RPMI7951 (cell line): ENCODE measurements around the gene TRMU. TPM values are rescaled to one million over a fixed set of nuclear protein-coding genes. Genes with fewer than 3 reads are reported as not detected.

Source experiments
- total RNA-seq: library from RNA; depleted of rRNA; stranded (reverse); fragments of >200 nt; shearing (Covaris generic); gene quantifications from 2 replicates; pipeline ENCODE4 v1.2.3, GENCODE V29; 2014; rRNA removed

The TRMU gene
- total RNA-seq, 1 experiment from 2014 or later, result 30.3 TPM

Other genes starting within 250 kb of the TRMU start
- gene PPARA, start 185.2 kb upstream of the TRMU start, total RNA-seq, result 8.7 and 16.7 TPM in 2 replicates
- gene CDPF1, start 85.4 kb upstream of the TRMU start, total RNA-seq, result 2.4 and 5.3 TPM in 2 replicates
- under 0.01 TPM in 1 of 2 replicates, not detected in the other for gene PKDREJ, start 72.4 kb upstream of the TRMU start, total RNA-seq
- gene TTC38, start 67.7 kb upstream of the TRMU start, total RNA-seq, result 30.3 and 34.4 TPM in 2 replicates
- gene GTSE1, start 38.8 kb upstream of the TRMU start, total RNA-seq, result 21.5 and 23.2 TPM in 2 replicates
- 2.1 and 3.0 TPM in 2 replicates for gene CELSR1, start 201.9 kb downstream of the TRMU start, total RNA-seq